ENCODE measurements around the gene AGBL5.

- no peak for TF ChIP-seq POLR2A (IDR thresholded peaks at IDR 0.05)
- TF ChIP-seq, protein P1, sequence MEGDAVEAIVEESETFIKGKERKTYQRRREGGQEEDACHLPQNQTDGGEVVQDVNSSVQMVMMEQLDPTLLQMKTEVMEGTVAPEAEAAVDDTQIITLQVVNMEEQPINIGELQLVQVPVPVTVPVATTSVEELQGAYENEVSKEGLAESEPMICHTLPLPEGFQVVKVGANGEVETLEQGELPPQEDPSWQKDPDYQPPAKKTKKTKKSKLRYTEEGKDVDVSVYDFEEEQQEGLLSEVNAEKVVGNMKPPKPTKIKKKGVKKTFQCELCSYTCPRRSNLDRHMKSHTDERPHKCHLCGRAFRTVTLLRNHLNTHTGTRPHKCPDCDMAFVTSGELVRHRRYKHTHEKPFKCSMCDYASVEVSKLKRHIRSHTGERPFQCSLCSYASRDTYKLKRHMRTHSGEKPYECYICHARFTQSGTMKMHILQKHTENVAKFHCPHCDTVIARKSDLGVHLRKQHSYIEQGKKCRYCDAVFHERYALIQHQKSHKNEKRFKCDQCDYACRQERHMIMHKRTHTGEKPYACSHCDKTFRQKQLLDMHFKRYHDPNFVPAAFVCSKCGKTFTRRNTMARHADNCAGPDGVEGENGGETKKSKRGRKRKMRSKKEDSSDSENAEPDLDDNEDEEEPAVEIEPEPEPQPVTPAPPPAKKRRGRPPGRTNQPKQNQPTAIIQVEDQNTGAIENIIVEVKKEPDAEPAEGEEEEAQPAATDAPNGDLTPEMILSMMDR (IDR thresholded peaks at IDR 0.05) = no peak
These were observed 8.9 kb downstream of the AGBL5 start for GRCh38 chr2:27060323-27060722.

All from stomach (tissue), 4 donors.